K562 (cell line): ENCODE data around the gene KLHDC10. TPM values are rescaled to one million over a fixed set of nuclear protein-coding genes. Genes with fewer than 3 reads are reported as not detected.

ENCODE experiments used
- ATAC-seq: fragments of 200-7000 bp; cut with Tn5 transposase; 3 replicates; pipeline ENCODE4 v1.9.1; 2020; ENCODE audit warnings: moderate library complexity
- BruUV-seq: library from RNA; stranded (reverse); fragments of 400-500 nt; replicated peaks from 2 replicates; lab custom pipeline; 2021; lab: Mats Ljungman, UMichigan
- CTCF ChIA-PET: fragments of 300-600 bp; formaldehyde crosslinking; extraction: SDS; loops from one replicate; lab custom pipeline; 2021; ENCODE audit warnings: low intra/inter-chr PET ratio; lab: Yijun Ruan, JAX
- POLR2A ChIA-PET: fragments of 300-600, 350-650 bp; sonication (Branson Sonifier 250); formaldehyde crosslinking; extraction: SDS; loops from one replicate; lab custom pipeline; 2021; ENCODE audit warnings: antibody characterized with exemption, inconsistent platforms; lab: Yijun Ruan, JAX
- DNase-seq, 4 experiments: peaks; one replicate each; pipeline versions ENCODE4 v3.0.0 to v3.0.0-alpha.2; 2011 to 2018; ENCODE audit warnings: low spot score in 3 of 4, mixed read lengths in 3 of 4; ENCODE audit errors: extremely low read depth in 1 of 4
- FAIRE-seq: peaks from 2 replicates; lab custom pipeline; 2011; peaks lifted over from hg19 to GRCh38; lab: Jason Lieb, UNC
- H2AFZ ChIP-seq: 2 replicates; pipeline ENCODE4 v1.6.0; 2011; ENCODE audit warnings: low read depth, low read length, control low read depth, inconsistent platforms
- H3K27ac ChIP-seq: fragments of 200-600 bp; 3 replicates; pipeline ENCODE4 v1.8.0; 2011; ENCODE audit warnings: low read depth, mild to moderate bottlenecking, control low read depth, inconsistent platforms, low read length, moderate library complexity, mixed read lengths; ENCODE audit errors: extremely low read depth
- H3K27me3 ChIP-seq, 2 experiments: fragments of 300-600 bp in 1 of 2; 2 replicates in 1 of 2; 3 replicates in 1 of 2; pipeline versions ENCODE4 v1.6.0 to v1.8.0; 2011; ENCODE audit warnings: inconsistent platforms in 2 of 2, low read length in 2 of 2, mild to moderate bottlenecking in 1 of 2, mixed read lengths in 1 of 2, moderate library complexity in 1 of 2; ENCODE audit not compliant: control insufficient read depth in 2 of 2, insufficient read depth in 2 of 2
- H3K36me3 ChIP-seq: fragments of 300-600 bp; 3 replicates; pipeline ENCODE4 v1.8.0; 2011; ENCODE audit warnings: mild to moderate bottlenecking, low read length, inconsistent platforms; ENCODE audit not compliant: control insufficient read depth, insufficient read depth
- H3K4me1 ChIP-seq, 2 experiments: fragments of 200-600 bp in 1 of 2; replicated peaks in 1 of 2; 2 replicates in 1 of 2; 3 replicates in 1 of 2; pipeline versions ENCODE4 v1.5.1 to v1.8.0; 2011; ENCODE audit warnings: inconsistent platforms in 2 of 2, low read length in 2 of 2, mild to moderate bottlenecking in 1 of 2, mixed read lengths in 1 of 2, moderate library complexity in 1 of 2; ENCODE audit not compliant: control insufficient read depth in 2 of 2, insufficient read depth in 2 of 2
- H3K4me2 ChIP-seq: 2 replicates; pipeline ENCODE4 v1.6.1; 2011; ENCODE audit warnings: low read length, control low read depth, inconsistent platforms, mixed read lengths; ENCODE audit not compliant: insufficient read depth
- H3K4me3 ChIP-seq: fragments of 200-600 bp; sonication (generic), shearing (Covaris generic); 2 replicates; pipeline ENCODE4 v1.5.1; 2016; ENCODE audit warnings: control low read depth, inconsistent platforms
- H3K79me2 ChIP-seq: fragments of 200-600 bp; 3 replicates; pipeline ENCODE4 v1.8.0; 2011; ENCODE audit warnings: low read length, inconsistent platforms; ENCODE audit not compliant: control insufficient read depth, insufficient read depth
- H3K9ac ChIP-seq, 2 experiments: 2 replicates each; pipeline versions ENCODE4 v1.6.0 to v1.6.1; 2011; ENCODE audit warnings: low read depth in 2 of 2, low read length in 2 of 2, control low read depth in 1 of 2, inconsistent platforms in 1 of 2, mild to moderate bottlenecking in 1 of 2, mixed read lengths in 1 of 2; ENCODE audit not compliant: insufficient read depth in 1 of 2
- H3K9me1 ChIP-seq: one replicate; pipeline ENCODE4 v1.6.0; 2011; ENCODE audit warnings: inconsistent platforms, mild to moderate bottlenecking, low read length, moderate library complexity; ENCODE audit not compliant: control insufficient read depth, insufficient read depth
- H3K9me3 ChIP-seq: replicated peaks from 2 replicates; pipeline ENCODE4 v1.5.1; 2011; ENCODE audit warnings: low read depth, low read length, inconsistent platforms; ENCODE audit not compliant: control insufficient read depth, insufficient read depth
- H4K20me1 ChIP-seq: replicated peaks from 2 replicates; pipeline ENCODE4 v1.6.1; 2011; ENCODE audit warnings: low read length, inconsistent platforms, mixed read lengths; ENCODE audit not compliant: control insufficient read depth, insufficient read depth
- CBX1 ChIP-seq: sonication (generic); IDR thresholded peaks from 2 replicates; pipeline ENCODE4 v1.6.1; 2016; ENCODE audit warnings: antibody characterized with exemption, low read depth, mild to moderate bottlenecking
- LCOR ChIP-seq: sonication (generic); formaldehyde crosslinking; IDR thresholded peaks from 2 replicates; pipeline ENCODE4 v1.8.0; 2022; ENCODE audit warnings: mild to moderate bottlenecking, missing genetic modification reagents
- POLR2B ChIP-seq: fragments of 450-650 bp; IDR thresholded peaks from 2 replicates; pipeline ENCODE4 v1.6.1; 2018; ENCODE audit warnings: low read depth; ENCODE audit not compliant: partially characterized antibody
- ZNF12 ChIP-seq: sonication (generic); formaldehyde crosslinking; IDR thresholded peaks from 2 replicates; pipeline ENCODE4 v1.4.0; 2020; ENCODE audit warnings: mild to moderate bottlenecking, missing genetic modification reagents
- WGBS: fragments of 100-300 bp; shearing (Covaris generic); methylation state at CpG from one replicate; pipeline ENCODE4 v1.1.6; 2016; ENCODE audit warnings: low coverage, mixed read lengths; ENCODE audit not compliant: insufficient coverage; ENCODE audit errors: missing lambda C conversion rate; 5-methylcytosine and 5-hydroxymethylcytosine counted together
- in situ Hi-C: fragments of 300-500 bp; cut with MboI; formaldehyde crosslinking; loops from 4 replicates; pipeline ENCODE4 v1.15.0; 2018; ENCODE audit warnings: inconsistent platforms, mixed read lengths
- intact Hi-C: fragments of 100-400 bp; cut with micrococcal nuclease; formaldehyde crosslinking; loops from 2 replicates; pipeline ENCODE4 v1.14.2; 2022
- polyA plus RNA-seq, 8 experiments: library from polyadenylated mRNA; depleted of rRNA in 4 of 8; stranded (reverse) in 5 of 8; unstranded in 3 of 8; fragments of >200 nt; fragmentation: Nextera tagmentation in 2 of 8; fragmentation: Illumina TruSeq in 1 of 8; extraction: Ambion mirVana in 2 of 8; extraction: Trizol in 1 of 8; gene quantifications; 2 replicates each; pipeline versions ENCODE4 v1.2.1 to v1.2.3, GENCODE V29; 2011 to 2014; ENCODE audit warnings: inconsistent platforms in 1 of 8, missing spikeins in 1 of 8
- total RNA-seq, 7 experiments: library from RNA; depleted of rRNA in 6 of 7; stranded (reverse); fragments of >200 nt in 6 of 7; fragmentation: Illumina TruSeq in 2 of 7; extraction: Trizol in 2 of 7; gene quantifications; 2 replicates each; pipeline versions ENCODE4 v1.2.1 to v1.2.3, GENCODE V29; 2011 to 2021; ENCODE audit warnings: low replicate concordance in 1 of 7
- TF ChIP-seq, protein P1 (sequence below): sonication (generic); formaldehyde crosslinking; IDR thresholded peaks from 2 replicates; pipeline ENCODE4 v1.9.0; 2022; ENCODE audit warnings: mild to moderate bottlenecking, missing genetic modification reagents
- TF ChIP-seq, protein P2 (sequence below): fragments of 200-800 bp; sonication (Bioruptor generic); IDR thresholded peaks from 2 replicates; pipeline ENCODE4 v1.6.1; 2016; ENCODE audit warnings: missing genetic modification characterization, missing compliant biosample characterization
- TF ChIP-seq, protein P3 (sequence below), 2 experiments: IDR thresholded peaks; 2 replicates each; pipeline ENCODE4 v1.6.1; 2012; ENCODE audit warnings: improper control_type of control experiment in 2 of 2, low read depth in 2 of 2, low read length in 2 of 2, borderline replicate concordance in 1 of 2

KLHDC10 gene
- total and polyA plus RNA-seq, 9 of the 15 experiments (the other 6 are each of a cell fraction or from before 2014, with no cell fraction given) = 9.8 to 80.5 (median 31.4) TPM

GRCh38 chr7:130144312-130145171, 74.2 kb downstream of the KLHDC10 start:
- peak overlapping the region; percentile 37 for H2AFZ ChIP-seq
- H3K36me3 ChIP-seq = peaks cover 9% of the 10 kb centered on the region; the same call in 1 of the 3 replicates
- ChIA-PET CTCF (interaction anchor here (0.7 kb wide), 1 partner anchor 133 kb away, joined by 4 read pairs; no protein-coding TSS in a partner anchor), POLR2A (interaction anchor here (1.4 to 1.5 kb wide), 2 partner anchors 12 to 16 kb away, joined by 4 to 5 read pairs; no protein-coding TSS in a partner anchor)
- peaks cover 32 to 63% of the 10 kb centered on the region in 2 experiments for H3K4me1 ChIP-seq
- no peaks in the 10 kb centered on the region for H4K20me1 ChIP-seq
- no peak for ATAC-seq
- no peak overlapping the region for H3K4me2 ChIP-seq
- peak overlapping the region; percentile 12; the same call in 1 of the 3 replicates for H3K27ac ChIP-seq
- intact Hi-C loops = no loop called here
- BruUV-seq = no TSS peak
- H3K9ac ChIP-seq = peak overlapping the region in 1 of 2 experiments; percentile 23; a peak in 1 of 4 replicates
- no peak for FAIRE-seq
- in situ Hi-C loops = no loop called here
- 62% methylated on average over 14 of the region's 14 CpGs for WGBS
- H3K9me3 ChIP-seq = no peaks in the 10 kb centered on the region
- no peaks in the 10 kb centered on the region for H3K9me1 ChIP-seq
- DNase-seq = no peak
- no peaks in the 10 kb centered on the region for H3K27me3 ChIP-seq
- H3K79me2 ChIP-seq = no peaks in the 10 kb centered on the region
- no peak overlapping the region for H3K4me3 ChIP-seq
- TF ChIP-seq LCOR (CRISPR knock-in tag) (no peak), ZNF12 (no peak), POLR2B (no peak), CBX1 (no peak)
- TF ChIP-seq, protein P1, sequence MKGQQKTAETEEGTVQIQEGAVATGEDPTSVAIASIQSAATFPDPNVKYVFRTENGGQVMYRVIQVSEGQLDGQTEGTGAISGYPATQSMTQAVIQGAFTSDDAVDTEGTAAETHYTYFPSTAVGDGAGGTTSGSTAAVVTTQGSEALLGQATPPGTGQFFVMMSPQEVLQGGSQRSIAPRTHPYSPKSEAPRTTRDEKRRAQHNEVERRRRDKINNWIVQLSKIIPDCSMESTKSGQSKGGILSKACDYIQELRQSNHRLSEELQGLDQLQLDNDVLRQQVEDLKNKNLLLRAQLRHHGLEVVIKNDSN (CRISPR knock-in tag) = 0 out of 2 replicates have a peak, but pooled peaks have one; percentile 19
- TF ChIP-seq, protein P2, sequence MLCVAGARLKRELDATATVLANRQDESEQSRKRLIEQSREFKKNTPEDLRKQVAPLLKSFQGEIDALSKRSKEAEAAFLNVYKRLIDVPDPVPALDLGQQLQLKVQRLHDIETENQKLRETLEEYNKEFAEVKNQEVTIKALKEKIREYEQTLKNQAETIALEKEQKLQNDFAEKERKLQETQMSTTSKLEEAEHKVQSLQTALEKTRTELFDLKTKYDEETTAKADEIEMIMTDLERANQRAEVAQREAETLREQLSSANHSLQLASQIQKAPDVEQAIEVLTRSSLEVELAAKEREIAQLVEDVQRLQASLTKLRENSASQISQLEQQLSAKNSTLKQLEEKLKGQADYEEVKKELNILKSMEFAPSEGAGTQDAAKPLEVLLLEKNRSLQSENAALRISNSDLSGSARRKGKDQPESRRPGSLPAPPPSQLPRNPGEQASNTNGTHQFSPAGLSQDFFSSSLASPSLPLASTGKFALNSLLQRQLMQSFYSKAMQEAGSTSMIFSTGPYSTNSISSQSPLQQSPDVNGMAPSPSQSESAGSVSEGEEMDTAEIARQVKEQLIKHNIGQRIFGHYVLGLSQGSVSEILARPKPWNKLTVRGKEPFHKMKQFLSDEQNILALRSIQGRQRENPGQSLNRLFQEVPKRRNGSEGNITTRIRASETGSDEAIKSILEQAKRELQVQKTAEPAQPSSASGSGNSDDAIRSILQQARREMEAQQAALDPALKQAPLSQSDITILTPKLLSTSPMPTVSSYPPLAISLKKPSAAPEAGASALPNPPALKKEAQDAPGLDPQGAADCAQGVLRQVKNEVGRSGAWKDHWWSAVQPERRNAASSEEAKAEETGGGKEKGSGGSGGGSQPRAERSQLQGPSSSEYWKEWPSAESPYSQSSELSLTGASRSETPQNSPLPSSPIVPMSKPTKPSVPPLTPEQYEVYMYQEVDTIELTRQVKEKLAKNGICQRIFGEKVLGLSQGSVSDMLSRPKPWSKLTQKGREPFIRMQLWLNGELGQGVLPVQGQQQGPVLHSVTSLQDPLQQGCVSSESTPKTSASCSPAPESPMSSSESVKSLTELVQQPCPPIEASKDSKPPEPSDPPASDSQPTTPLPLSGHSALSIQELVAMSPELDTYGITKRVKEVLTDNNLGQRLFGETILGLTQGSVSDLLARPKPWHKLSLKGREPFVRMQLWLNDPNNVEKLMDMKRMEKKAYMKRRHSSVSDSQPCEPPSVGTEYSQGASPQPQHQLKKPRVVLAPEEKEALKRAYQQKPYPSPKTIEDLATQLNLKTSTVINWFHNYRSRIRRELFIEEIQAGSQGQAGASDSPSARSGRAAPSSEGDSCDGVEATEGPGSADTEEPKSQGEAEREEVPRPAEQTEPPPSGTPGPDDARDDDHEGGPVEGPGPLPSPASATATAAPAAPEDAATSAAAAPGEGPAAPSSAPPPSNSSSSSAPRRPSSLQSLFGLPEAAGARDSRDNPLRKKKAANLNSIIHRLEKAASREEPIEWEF (CRISPR knock-in tag) = no peak
- TF ChIP-seq, protein P3, sequence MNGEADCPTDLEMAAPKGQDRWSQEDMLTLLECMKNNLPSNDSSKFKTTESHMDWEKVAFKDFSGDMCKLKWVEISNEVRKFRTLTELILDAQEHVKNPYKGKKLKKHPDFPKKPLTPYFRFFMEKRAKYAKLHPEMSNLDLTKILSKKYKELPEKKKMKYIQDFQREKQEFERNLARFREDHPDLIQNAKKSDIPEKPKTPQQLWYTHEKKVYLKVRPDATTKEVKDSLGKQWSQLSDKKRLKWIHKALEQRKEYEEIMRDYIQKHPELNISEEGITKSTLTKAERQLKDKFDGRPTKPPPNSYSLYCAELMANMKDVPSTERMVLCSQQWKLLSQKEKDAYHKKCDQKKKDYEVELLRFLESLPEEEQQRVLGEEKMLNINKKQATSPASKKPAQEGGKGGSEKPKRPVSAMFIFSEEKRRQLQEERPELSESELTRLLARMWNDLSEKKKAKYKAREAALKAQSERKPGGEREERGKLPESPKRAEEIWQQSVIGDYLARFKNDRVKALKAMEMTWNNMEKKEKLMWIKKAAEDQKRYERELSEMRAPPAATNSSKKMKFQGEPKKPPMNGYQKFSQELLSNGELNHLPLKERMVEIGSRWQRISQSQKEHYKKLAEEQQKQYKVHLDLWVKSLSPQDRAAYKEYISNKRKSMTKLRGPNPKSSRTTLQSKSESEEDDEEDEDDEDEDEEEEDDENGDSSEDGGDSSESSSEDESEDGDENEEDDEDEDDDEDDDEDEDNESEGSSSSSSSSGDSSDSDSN (IDR thresholded peaks at IDR 0.05; ENCODE audit: borderline replicate concordance in 1 of 2, low read depth in 2 of 2, low read length in 2 of 2) = no peak
